Spleen (tissue), 7 donors: ENCODE measurements around the gene HERC3.
"Not testable (repeated sequence)": the region's sequence is repeated elsewhere in the genome, so short reads cannot be mapped to it uniquely, and the experiment has no call there.

ENCODE experiments used
- CTCF ChIP-seq, 11 experiments: fragments of 200-600 bp in 7 of 11; fragments of 450-650 bp in 4 of 11; sonication (generic) in 4 of 11; IDR thresholded peaks in 8 of 11; conservative IDR thresholded peaks in 3 of 11; 1 replicate in 7 of 11; 2 replicates in 4 of 11; pipeline versions ENCODE4 v1.4.0 to v1.8.0; 2016 to 2021; ENCODE audit warnings: antibody characterized with exemption in 11 of 11, inconsistent platforms in 4 of 11, mild to moderate bottlenecking in 1 of 11
- POLR2A ChIP-seq, 3 donors: fragments of 450-650 bp; IDR thresholded peaks; one replicate each; pipeline ENCODE4 v1.5.1; 2017; ENCODE audit warnings: antibody characterized with exemption in 3 of 3, mild to moderate bottlenecking in 1 of 3
- POLR2AphosphoS5 ChIP-seq, 3 donors: sonication (generic); formaldehyde crosslinking; IDR thresholded peaks; one replicate each; pipeline ENCODE4 v1.5.1; 2017; ENCODE audit warnings: antibody characterized with exemption in 3 of 3
- donor health status: DM: no; HTN: no; CAD: no; lungs with moderate emphysema.
- donor health status: DM: no; HTN: no; CAD: no.
- donor health status: DM: no; HTN: no; CAD: no.

GRCh38 chr4:88609794-88610193 is 17.5 kb downstream of the HERC3 start:
- not testable (repeated sequence) for TF ChIP-seq CTCF (IDR thresholded peaks at IDR 0.05 in 8 of 11, conservative IDR thresholded peaks at IDR 0.05 in 3 of 11); POLR2A (IDR thresholded peaks at IDR 0.05); POLR2AphosphoS5 (IDR thresholded peaks at IDR 0.05)
